Measurements from ENCODE around the gene GNAO1.

GRCh38 chr16:56190048-56190676 lies 1.1 kb upstream of the GNAO1 start:
- TF ChIP-seq PPARA (CRISPR knock-in tag; IDR thresholded peaks at IDR 0.05; ENCODE audit: borderline replicate concordance) = no peak
- TF ChIP-seq ZFP30 (CRISPR knock-in tag; IDR thresholded peaks at IDR 0.05) = no peak
- no peak for TF ChIP-seq ZNF8 (CRISPR knock-in tag; IDR thresholded peaks at IDR 0.05)
